Nephron progenitor cell (in vitro differentiated cells): ENCODE data around the gene SYNGAP1.

ENCODE experiments used
- DNase-seq: peaks from one replicate; pipeline ENCODE4 v3.0.0; 2021
- H3K27ac Mint-ChIP-seq: 2 replicates; pipeline ENCODE4 v1.8.0; 2021; ENCODE audit warnings: mild to moderate bottlenecking, moderate library complexity, mixed read lengths
- H3K27me3 Mint-ChIP-seq: 2 replicates; pipeline ENCODE4 v1.8.0; 2021; ENCODE audit warnings: mild to moderate bottlenecking, low read depth, mixed read lengths; ENCODE audit not compliant: poor library complexity
- H3K36me3 Mint-ChIP-seq: 2 replicates; pipeline ENCODE4 v1.8.0; 2021; ENCODE audit warnings: low read depth, mixed read lengths
- H3K4me1 Mint-ChIP-seq: 2 replicates; pipeline ENCODE4 v1.8.0; 2021; ENCODE audit warnings: mixed read lengths
- H3K4me3 Mint-ChIP-seq: 2 replicates; pipeline ENCODE4 v1.8.0; 2021; ENCODE audit warnings: mild to moderate bottlenecking, moderate library complexity, mixed read lengths
- H3K9me3 Mint-ChIP-seq: 2 replicates; pipeline ENCODE4 v1.8.0; 2021; ENCODE audit warnings: mild to moderate bottlenecking, moderate library complexity, mixed read lengths
- CTCF ChIP-seq: fragments of 200-600 bp; sonication (generic); IDR thresholded peaks from 2 replicates; pipeline ENCODE4 v1.5.0; 2021; ENCODE audit warnings: antibody characterized with exemption

Gene SYNGAP1

GRCh38 chr6:33429750-33430052 is 9.8 kb downstream of the SYNGAP1 start:
- no peak for TF ChIP-seq CTCF
- Mint-ChIP-seq H3K27me3 (no peaks in the 10 kb centered on the region), H3K36me3 (no peaks in the 10 kb centered on the region), H3K4me3 (peak overlapping the region; percentile 89), H3K9me3 (no peaks in the 10 kb centered on the region), H3K27ac (peak overlapping the region; percentile 64), H3K4me1 (peaks cover 88% of the 10 kb centered on the region)
- no peak for DNase-seq

- H3K27me3 Mint-ChIP-seq: no peaks in the 10 kb centered on the region
- TF ChIP-seq CTCF: no peak
- peaks cover 4% of the 10 kb centered on the region for H3K36me3 Mint-ChIP-seq
- no peak for DNase-seq
- no peaks in the 10 kb centered on the region for H3K9me3 Mint-ChIP-seq
- peak overlapping the region; percentile 55 for H3K27ac Mint-ChIP-seq
- H3K4me1 Mint-ChIP-seq: peaks cover 84% of the 10 kb centered on the region
- H3K4me3 Mint-ChIP-seq: peak overlapping the region; percentile 75
These were observed 10.5 kb downstream of the SYNGAP1 start for GRCh38 chr6:33430334-33430733.

GRCh38 chr6:33430991-33431879 is 11.4 kb downstream of the SYNGAP1 start:
- H3K4me1 Mint-ChIP-seq: peaks cover 83% of the 10 kb centered on the region
- peak overlapping the region; percentile 78 for H3K27ac Mint-ChIP-seq
- no peaks in the 10 kb centered on the region for H3K9me3 Mint-ChIP-seq
- DNase-seq: peak; percentile 81
- TF ChIP-seq CTCF: no peak
- H3K27me3 Mint-ChIP-seq: no peaks in the 10 kb centered on the region
- H3K36me3 Mint-ChIP-seq: peaks cover 13% of the 10 kb centered on the region
- peak overlapping the region; percentile 75 for H3K4me3 Mint-ChIP-seq

- H3K36me3 Mint-ChIP-seq: peaks cover 21% of the 10 kb centered on the region
- H3K9me3 Mint-ChIP-seq: no peaks in the 10 kb centered on the region
- peaks cover 75% of the 10 kb centered on the region for H3K4me1 Mint-ChIP-seq
- H3K27me3 Mint-ChIP-seq: no peaks in the 10 kb centered on the region
- no peak for DNase-seq
- H3K27ac Mint-ChIP-seq: peak overlapping the region; percentile 77
- no peak for TF ChIP-seq CTCF
- H3K4me3 Mint-ChIP-seq: peak overlapping the region; percentile 75
These were observed 12.1 kb downstream of the SYNGAP1 start for GRCh38 chr6:33431880-33432541.

GRCh38 chr6:33432546-33432945 is 12.7 kb downstream of the SYNGAP1 start:
- no peaks in the 10 kb centered on the region for H3K27me3 Mint-ChIP-seq
- peak overlapping the region; percentile 75 for H3K4me3 Mint-ChIP-seq
- H3K27ac Mint-ChIP-seq: peak overlapping the region; percentile 81
- no peaks in the 10 kb centered on the region for H3K9me3 Mint-ChIP-seq
- no peak for DNase-seq
- peaks cover 70% of the 10 kb centered on the region for H3K4me1 Mint-ChIP-seq
- no peak for TF ChIP-seq CTCF
- peaks cover 26% of the 10 kb centered on the region for H3K36me3 Mint-ChIP-seq
